Keratinocyte (primary cell): Measurements from ENCODE around the gene GAL.

Experiments used
- EZH2 ChIP-seq: IDR thresholded peaks from one replicate; pipeline ENCODE4 v1.6.1; 2012; ENCODE audit warnings: inconsistent platforms, mild to moderate bottlenecking, low read length, moderate library complexity
- TF ChIP-seq, protein P1 (sequence below), 3 experiments: IDR thresholded peaks in 1 of 3; conservative IDR thresholded peaks in 1 of 3; optimal IDR thresholded peaks in 1 of 3; 2 replicates in 2 of 3; 3 replicates in 1 of 3; pipeline versions ENCODE3 to v1.5.1; 2011; ENCODE audit warnings: low read length in 3 of 3, mild to moderate bottlenecking in 3 of 3, moderate library complexity in 2 of 3, control low read depth in 1 of 3, inconsistent platforms in 1 of 3; ENCODE audit not compliant: insufficient read depth in 2 of 3; ENCODE audit errors: extremely low read depth in 1 of 3

- TF ChIP-seq, protein P1, sequence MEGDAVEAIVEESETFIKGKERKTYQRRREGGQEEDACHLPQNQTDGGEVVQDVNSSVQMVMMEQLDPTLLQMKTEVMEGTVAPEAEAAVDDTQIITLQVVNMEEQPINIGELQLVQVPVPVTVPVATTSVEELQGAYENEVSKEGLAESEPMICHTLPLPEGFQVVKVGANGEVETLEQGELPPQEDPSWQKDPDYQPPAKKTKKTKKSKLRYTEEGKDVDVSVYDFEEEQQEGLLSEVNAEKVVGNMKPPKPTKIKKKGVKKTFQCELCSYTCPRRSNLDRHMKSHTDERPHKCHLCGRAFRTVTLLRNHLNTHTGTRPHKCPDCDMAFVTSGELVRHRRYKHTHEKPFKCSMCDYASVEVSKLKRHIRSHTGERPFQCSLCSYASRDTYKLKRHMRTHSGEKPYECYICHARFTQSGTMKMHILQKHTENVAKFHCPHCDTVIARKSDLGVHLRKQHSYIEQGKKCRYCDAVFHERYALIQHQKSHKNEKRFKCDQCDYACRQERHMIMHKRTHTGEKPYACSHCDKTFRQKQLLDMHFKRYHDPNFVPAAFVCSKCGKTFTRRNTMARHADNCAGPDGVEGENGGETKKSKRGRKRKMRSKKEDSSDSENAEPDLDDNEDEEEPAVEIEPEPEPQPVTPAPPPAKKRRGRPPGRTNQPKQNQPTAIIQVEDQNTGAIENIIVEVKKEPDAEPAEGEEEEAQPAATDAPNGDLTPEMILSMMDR (optimal IDR thresholded peaks at IDR 0.05 in 1 of 3, IDR thresholded peaks at IDR 0.05 in 1 of 3, conservative IDR thresholded peaks at IDR 0.05 in 1 of 3; ENCODE audit: extremely low read depth in 1 of 3, insufficient read depth in 2 of 3, low read length in 3 of 3), result no peak
- TF ChIP-seq EZH2, result no peak
Measured at GRCh38 chr11:68658097-68658496, 26.2 kb upstream of the GAL start.
